ENCODE data around the gene HNRNPF.

GRCh38 chr10:43383204-43383971, 25.6 kb downstream of the HNRNPF start:
- TF ChIP-seq CTCF (conservative IDR thresholded peaks at IDR 0.05; ENCODE audit: low read length) (no peak), EZH2phosphoT487 (IDR thresholded peaks at IDR 0.05; ENCODE audit: borderline replicate concordance, low read depth, low read length) (no peak)
